Activated CD8-positive, alpha-beta memory T cell treated with anti-CD3 and anti-CD28 coated beads for 48 hours (primary cell): ENCODE data around the gene MAML3.

Source experiments
- DNase-seq, 3 experiments: peaks; one replicate each; pipeline ENCODE4 v3.0.0-alpha.2; 2020; ENCODE audit warnings: low read depth in 2 of 3, low spot score in 2 of 3

MAML3 gene

GRCh38 chr4:139794158-139794954 is 359.6 kb downstream of the MAML3 start:
- DNase-seq: no peak

DNA sequence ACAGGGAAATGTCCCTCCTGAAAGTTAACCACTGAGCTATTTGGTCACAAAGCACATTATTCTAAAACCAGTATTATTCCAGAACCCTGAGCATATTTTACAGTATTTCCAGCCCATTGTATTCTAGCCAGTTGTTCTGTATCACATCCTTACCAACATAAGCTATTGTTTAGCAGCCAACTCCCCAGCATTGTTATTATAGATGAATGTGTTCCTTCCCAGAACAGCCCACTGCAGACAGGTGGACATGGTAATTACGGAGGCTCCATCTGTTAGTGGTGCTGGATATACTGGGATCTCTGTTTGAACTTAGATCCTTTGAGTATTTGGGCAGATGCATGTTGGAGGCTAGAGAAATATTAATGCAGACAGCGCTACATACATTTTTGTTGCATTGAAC is 362.3 kb downstream of the MAML3 start:
- no peak for DNase-seq

GRCh38 chr4:139790291-139790690 is 363.7 kb downstream of the MAML3 start:
- DNase-seq: no peak

DNA sequence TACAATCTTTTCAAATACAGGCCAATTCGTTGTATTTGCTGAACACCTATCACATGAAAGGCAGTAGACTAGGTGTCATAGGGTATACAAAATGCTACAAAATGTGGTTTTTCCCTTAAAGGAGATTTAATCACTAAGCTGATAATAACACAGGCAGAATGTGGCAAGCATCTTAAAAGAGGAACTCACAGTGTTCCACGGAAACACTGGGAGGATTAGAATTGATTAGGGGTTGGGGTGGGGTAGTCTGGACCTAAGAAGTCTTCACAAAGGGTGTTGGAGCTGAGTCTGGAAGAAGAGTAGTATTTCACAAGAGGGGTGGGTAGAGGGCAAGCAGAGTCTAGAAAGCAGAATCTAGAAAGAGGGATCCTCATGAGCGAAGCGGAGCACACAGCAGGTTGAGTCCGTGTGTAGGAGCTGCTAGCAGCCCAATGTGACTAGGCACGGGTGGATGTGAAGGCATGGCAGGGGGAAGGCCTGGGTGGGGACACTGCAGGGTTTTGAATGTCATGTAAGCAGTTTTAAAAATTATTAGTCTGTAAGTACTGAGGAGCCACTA is 364.8 kb downstream of the MAML3 start:
- no peak for DNase-seq

DNA sequence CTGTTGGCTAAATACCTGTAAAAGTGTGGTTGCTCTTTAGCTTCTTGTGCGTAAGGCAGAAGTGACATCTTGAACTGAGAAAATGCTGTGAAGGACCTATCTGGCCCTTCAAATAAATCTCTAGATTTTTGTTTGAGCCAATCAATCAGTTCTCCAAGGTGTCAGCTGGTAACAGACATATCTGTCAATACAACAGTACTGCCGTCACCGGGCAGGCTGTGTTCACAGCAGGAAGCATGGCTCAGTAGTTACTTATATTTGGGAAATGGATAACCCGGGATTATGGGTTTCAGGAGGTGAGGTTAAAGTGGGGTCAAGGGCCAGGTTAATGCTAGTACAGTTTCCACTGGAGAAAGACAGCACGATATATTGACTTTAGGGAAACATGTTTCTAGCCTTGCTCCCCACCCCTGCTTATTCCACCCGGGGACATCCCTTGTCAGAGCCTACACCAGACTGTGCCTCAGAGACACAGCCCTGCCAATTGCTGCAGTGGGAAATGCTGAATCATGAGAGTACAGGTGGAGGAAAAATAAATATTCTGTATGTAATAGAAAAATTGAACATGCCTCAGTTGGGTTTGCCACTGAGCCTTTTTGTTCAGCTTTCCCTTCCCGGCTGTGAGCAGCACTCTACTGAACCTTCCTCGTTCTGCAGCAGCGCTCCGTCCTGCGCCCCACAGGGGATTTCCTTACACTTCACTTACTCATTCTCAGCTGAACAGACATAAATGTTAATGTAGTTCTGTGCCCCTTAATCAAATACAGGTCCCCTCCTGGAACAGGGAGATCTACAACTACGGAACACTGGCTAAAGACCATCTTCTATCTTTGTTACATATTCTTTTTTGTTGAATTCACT is 367.3 kb downstream of the MAML3 start:
- DNase-seq: no peak

- DNase-seq: no peak
Measured at GRCh38 chr4:139785356-139785755, 368.6 kb downstream of the MAML3 start.

GRCh38 chr4:139783741-139784484 is 370.1 kb downstream of the MAML3 start:
- no peak for DNase-seq

GRCh38 chr4:139782926-139783522 is 371.0 kb downstream of the MAML3 start:
- no peak for DNase-seq

- no peak for DNase-seq
Measured at GRCh38 chr4:139781066-139781465, 372.9 kb downstream of the MAML3 start.

DNA sequence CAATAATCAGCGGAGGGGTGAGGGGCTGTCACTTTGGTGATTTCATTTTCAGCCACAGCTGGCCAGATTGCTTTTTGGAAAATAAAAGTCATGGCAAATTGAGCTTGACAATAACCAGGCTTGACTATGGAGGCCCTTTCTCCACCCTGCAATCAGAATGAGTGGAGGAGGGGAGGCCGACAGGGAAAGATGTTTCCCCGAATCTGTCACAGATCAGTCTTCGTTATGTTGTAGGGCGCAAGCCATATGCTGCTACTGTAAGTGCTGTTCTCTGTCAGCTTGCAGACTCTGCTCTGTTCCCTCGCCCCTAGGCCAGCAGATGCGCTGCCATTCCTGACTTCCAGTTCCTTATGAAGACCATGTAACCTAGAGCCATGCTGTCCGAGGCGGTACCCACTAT is 374.3 kb downstream of the MAML3 start:
- no peak for DNase-seq

GRCh38 chr4:139777757-139778156 is 376.2 kb downstream of the MAML3 start:
- DNase-seq: no peak

- DNase-seq: no peak
Measured at GRCh38 chr4:139776235-139776634, 377.7 kb downstream of the MAML3 start.

DNA sequence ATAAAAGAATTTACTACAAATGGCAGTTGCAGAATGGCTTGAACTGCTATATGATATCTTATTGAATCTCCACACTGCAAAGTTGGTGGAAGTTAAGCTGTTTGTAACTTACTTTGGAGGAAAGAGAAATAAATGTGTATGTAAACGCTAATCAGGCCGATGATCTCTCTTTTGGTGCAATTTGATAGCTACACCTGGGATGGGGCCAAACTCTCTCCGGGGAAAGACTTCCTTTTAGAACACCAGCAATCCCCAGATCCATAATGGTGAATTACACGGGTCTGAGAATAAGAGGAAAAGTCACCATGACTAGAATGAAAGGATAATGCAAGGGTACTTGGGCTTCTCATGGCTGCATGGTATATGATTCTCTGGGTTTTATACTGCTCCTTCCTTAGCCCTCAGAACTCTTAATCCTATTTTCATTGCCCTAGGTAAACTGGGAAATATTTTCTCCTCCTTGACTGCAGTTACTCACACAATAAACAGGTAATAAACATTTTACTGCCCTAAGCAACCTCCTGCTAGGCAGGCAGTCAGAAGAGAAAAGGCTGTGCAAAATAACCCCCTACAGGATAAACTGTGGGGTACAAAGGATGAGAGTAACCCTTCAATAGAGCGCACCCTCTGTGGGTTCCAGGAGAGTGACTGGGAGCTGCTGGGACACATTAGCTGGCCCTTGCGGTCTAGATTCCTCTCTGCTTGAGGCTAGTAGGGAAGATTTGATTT is 379.1 kb downstream of the MAML3 start:
- DNase-seq: no peak

DNA sequence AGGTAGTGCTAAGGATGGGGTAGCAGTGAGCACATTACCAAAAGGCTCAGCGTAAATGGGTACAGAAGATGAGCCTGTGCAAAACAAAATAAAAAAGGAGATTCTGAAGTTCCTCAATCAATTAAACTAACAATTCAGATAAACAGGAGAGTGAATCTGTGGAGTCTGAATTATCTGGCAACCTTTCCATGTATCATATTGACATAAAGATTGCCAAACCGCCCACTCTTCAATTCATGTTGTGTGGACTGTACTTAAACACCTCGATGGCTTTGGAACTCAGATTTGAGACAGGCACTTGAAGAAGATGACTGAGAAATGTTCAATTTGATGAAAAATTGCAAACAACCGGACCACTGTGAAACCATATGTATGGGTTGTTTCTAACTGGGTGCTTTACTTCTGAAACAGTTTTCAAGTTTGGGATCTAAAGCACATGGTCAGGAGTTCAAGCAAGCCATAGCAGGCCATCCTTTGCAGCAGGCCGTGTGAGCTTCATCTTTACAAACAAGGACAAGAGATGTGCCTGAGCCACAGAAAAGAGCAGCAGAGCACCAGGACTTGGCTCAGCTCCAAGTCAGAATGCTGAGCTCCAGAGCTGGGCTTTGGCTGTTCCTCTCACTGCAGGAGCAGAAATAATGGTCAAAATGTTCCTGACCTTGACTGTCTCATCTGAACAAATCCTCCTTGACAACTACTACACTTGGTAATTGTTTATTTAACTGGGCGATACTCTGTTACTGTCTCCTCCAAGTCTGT is 380.2 kb downstream of the MAML3 start:
- DNase-seq: no peak

- no peak for DNase-seq
Measured at GRCh38 chr4:139770361-139770760, 383.6 kb downstream of the MAML3 start.

DNA sequence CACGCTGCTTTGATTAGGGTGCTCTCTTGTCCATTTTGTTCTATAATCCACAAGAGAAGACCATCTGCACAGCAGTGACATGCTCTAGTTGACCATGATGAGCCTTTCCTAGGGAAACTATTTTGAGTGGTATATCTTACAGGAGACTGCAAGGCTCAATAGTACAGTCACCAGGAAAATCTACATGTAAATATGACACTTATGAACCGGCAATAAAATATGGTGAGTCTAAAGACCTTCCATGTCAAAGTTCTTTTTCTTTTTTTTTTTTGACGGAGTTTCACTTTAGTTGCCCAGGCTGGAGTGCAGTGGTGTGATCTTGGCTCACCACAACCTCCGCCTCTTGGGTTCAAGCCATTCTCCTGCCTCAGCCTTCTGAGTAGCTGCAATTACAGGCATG is 384.6 kb downstream of the MAML3 start:
- no peak for DNase-seq

GRCh38 chr4:139768896-139769295 is 385.1 kb downstream of the MAML3 start:
- no peak for DNase-seq

DNA sequence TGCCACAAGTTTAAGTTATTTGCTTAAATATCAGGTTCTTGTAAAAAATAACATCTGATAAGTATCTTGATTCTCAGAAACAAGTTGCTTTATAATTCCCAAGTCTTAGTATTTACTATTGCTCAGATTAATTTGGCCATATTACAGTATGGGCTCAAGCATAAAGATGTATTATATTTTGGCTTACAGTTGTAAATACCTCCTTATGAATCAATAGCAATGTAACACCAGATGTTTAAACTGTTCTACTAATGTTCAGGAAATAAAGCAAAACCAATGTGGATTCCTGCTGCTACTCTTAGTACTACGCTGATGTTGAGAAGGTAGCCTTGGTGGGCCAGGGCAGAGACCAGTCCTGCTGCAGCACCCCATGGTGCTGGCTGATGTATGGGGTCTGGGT is 385.6 kb downstream of the MAML3 start:
- no peak for DNase-seq

- no peak for DNase-seq
Measured at GRCh38 chr4:139767585-139767984, 386.4 kb downstream of the MAML3 start.

DNA sequence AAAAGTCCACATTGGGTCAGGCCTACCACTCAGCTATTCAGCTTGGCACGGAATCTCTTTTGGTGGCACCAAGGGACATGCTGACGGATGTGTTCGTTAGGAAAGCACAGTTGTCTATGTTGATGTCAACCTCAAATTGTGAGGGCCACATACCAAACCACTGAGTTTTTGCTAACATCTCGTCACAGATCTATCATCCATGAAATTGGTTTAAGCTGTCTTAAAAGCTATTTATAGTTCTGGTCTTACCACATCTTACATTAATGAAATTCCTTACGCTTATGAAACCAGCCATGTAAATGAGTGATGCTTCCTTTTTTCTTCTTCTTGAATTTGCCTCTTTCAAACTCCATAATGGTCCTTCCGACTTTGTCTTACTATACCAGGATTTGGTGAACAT is 386.8 kb downstream of the MAML3 start:
- no peak for DNase-seq
